K562 (cell line): ENCODE data around the gene MINPP1. TPM values are rescaled to one million over a fixed set of nuclear protein-coding genes. Genes with fewer than 3 reads are reported as not detected.

Experiments
- ATF2 ChIP-seq: sonication (generic); formaldehyde crosslinking; IDR thresholded peaks from 2 replicates; pipeline ENCODE4 v1.8.1; 2022; ENCODE audit warnings: missing genetic modification reagents
- CHCHD3 ChIP-seq: fragments of 250-450 bp; sonication (Bioruptor Pico); IDR thresholded peaks from 2 replicates; pipeline ENCODE4 v2.1.2; 2022; ENCODE audit warnings: mild to moderate bottlenecking
- ELK1 ChIP-seq: sonication (generic); formaldehyde crosslinking; IDR thresholded peaks from 2 replicates; pipeline ENCODE4 v1.8.1; 2022; ENCODE audit warnings: missing genetic modification reagents
- STAT6 ChIP-seq: sonication (generic); formaldehyde crosslinking; IDR thresholded peaks from 2 replicates; pipeline ENCODE4 v1.8.1; 2023; ENCODE audit warnings: mild to moderate bottlenecking, missing genetic modification reagents
- TCF3 ChIP-seq: sonication (generic); formaldehyde crosslinking; IDR thresholded peaks from 2 replicates; pipeline ENCODE4 v1.4.0; 2020; ENCODE audit warnings: mild to moderate bottlenecking, missing genetic modification reagents
- THAP12 ChIP-seq: fragments of 250-450 bp; sonication (Bioruptor Pico); IDR thresholded peaks from 2 replicates; pipeline ENCODE4 v1.9.0; 2021; ENCODE audit warnings: mild to moderate bottlenecking, inconsistent platforms
- polyA plus RNA-seq, 8 experiments: library from polyadenylated mRNA; depleted of rRNA in 4 of 8; stranded (reverse) in 5 of 8; unstranded in 3 of 8; fragments of >200 nt; fragmentation: Nextera tagmentation in 2 of 8; fragmentation: Illumina TruSeq in 1 of 8; extraction: Ambion mirVana in 2 of 8; extraction: Trizol in 1 of 8; gene quantifications; 2 replicates each; pipeline versions ENCODE4 v1.2.1 to v1.2.3, GENCODE V29; 2011 to 2014; ENCODE audit warnings: inconsistent platforms in 1 of 8, missing spikeins in 1 of 8
- total RNA-seq, 7 experiments: library from RNA; depleted of rRNA in 6 of 7; stranded (reverse); fragments of >200 nt in 6 of 7; fragmentation: Illumina TruSeq in 2 of 7; extraction: Trizol in 2 of 7; gene quantifications; 2 replicates each; pipeline versions ENCODE4 v1.2.1 to v1.2.3, GENCODE V29; 2011 to 2021; ENCODE audit warnings: low replicate concordance in 1 of 7

Gene MINPP1
- total and polyA plus RNA-seq, 9 of the 15 experiments (the other 6 are each of a cell fraction or from before 2014, with no cell fraction given), result 11.5 to 44.5 (median 27.1) TPM

GRCh38 chr10:87544721-87545120, 40.0 kb downstream of the MINPP1 start (continued):
- no peak for TF ChIP-seq ELK1
- no peak for TF ChIP-seq THAP12 (CRISPR knock-in tag)
- TF ChIP-seq TCF3 (CRISPR knock-in tag), result no peak
- TF ChIP-seq STAT6, result no peak
- no peak for TF ChIP-seq CHCHD3 (CRISPR knock-in tag)
- no peak for TF ChIP-seq ATF2
- TF ChIP-seq, all 486 proteins: peak for 0
